ENCODE data around the gene C9orf50.

DNA sequence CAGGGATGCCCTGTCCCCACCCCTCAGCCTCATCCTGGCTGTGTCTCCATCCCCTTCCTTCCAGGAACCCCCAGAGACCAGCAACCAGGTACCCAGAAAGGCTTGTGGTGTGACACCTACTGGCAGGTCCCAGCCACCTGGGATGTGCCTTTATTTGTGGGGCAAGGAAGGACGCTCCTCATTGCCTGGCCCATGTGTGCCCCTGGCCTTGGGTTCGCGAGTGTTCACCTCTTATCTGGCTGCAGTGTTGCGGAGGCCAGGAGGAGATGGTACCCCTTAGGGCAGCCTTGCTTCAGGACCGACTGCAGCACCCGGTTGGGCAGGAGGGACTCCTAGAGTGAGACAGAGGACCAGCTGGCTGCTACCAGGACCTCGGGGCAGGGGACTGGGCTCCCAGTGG is 8.8 kb downstream of the C9orf50 start:
- TF ChIP-seq, protein P1, sequence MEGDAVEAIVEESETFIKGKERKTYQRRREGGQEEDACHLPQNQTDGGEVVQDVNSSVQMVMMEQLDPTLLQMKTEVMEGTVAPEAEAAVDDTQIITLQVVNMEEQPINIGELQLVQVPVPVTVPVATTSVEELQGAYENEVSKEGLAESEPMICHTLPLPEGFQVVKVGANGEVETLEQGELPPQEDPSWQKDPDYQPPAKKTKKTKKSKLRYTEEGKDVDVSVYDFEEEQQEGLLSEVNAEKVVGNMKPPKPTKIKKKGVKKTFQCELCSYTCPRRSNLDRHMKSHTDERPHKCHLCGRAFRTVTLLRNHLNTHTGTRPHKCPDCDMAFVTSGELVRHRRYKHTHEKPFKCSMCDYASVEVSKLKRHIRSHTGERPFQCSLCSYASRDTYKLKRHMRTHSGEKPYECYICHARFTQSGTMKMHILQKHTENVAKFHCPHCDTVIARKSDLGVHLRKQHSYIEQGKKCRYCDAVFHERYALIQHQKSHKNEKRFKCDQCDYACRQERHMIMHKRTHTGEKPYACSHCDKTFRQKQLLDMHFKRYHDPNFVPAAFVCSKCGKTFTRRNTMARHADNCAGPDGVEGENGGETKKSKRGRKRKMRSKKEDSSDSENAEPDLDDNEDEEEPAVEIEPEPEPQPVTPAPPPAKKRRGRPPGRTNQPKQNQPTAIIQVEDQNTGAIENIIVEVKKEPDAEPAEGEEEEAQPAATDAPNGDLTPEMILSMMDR (IDR thresholded peaks at IDR 0.05), result no peak
- no peak for TF ChIP-seq POLR2A (IDR thresholded peaks at IDR 0.05)
